Activated CD4-positive, alpha-beta T cell treated with anti-CD3 and anti-CD28 coated beads for 36 hours (primary cell): ENCODE results near the gene EYA4. TPM values are rescaled to one million over a fixed set of nuclear protein-coding genes. Genes with fewer than 3 reads are reported as not detected.

Source experiments
- ATAC-seq: fragments of 200-7000 bp; cut with Tn5 transposase; one replicate; pipeline ENCODE4 v1.10.0; 2021; ENCODE audit warnings: mild to moderate bottlenecking, moderate library complexity
- CTCF ChIA-PET: fragments of 350-600 bp; sonication (Branson Sonifier 250); formaldehyde crosslinking; loops from one replicate; lab custom pipeline; 2021; ENCODE audit warnings: antibody characterized with exemption; lab: Charles Lee
- POLR2A ChIA-PET: fragments of 350-600 bp; sonication (Branson Sonifier 250); formaldehyde crosslinking; loops from one replicate; lab custom pipeline; 2021; ENCODE audit warnings: antibody characterized with exemption, inconsistent platforms; lab: Charles Lee
- DNase-seq: peaks from one replicate; pipeline ENCODE4 v3.0.0-alpha.2; 2020
- H3K27ac Mint-ChIP-seq: one replicate; pipeline ENCODE4 v1.8.0; 2021; ENCODE audit warnings: mixed read lengths
- H3K27me3 Mint-ChIP-seq: one replicate; pipeline ENCODE4 v1.8.0; 2021; ENCODE audit warnings: mixed read lengths
- H3K36me3 Mint-ChIP-seq: one replicate; pipeline ENCODE4 v1.8.0; 2021; ENCODE audit warnings: low read depth, mixed read lengths
- H3K4me1 Mint-ChIP-seq: one replicate; pipeline ENCODE4 v1.8.0; 2021; ENCODE audit warnings: mixed read lengths
- H3K4me3 Mint-ChIP-seq: one replicate; pipeline ENCODE4 v1.8.0; 2021; ENCODE audit warnings: mild to moderate bottlenecking, moderate library complexity, mixed read lengths
- H3K9me3 Mint-ChIP-seq: one replicate; pipeline ENCODE4 v1.8.0; 2021; ENCODE audit warnings: low read depth, mixed read lengths
- intact Hi-C, 2 experiments: fragments of 100-400 bp; cut with DNase I in 1 of 2; cut with micrococcal nuclease in 1 of 2; formaldehyde crosslinking; loops; one replicate each; pipeline versions ENCODE4 v1.14.2 to v1.15.1; 2022 to 2024; cut with DNase I, micrococcal nuclease
- total RNA-seq, 2 experiments: library from RNA; stranded (reverse); gene quantifications; one replicate each; pipeline ENCODE4 v1.2.3, GENCODE V29; 2021

The EYA4 gene
- total RNA-seq, 2 experiments from 2014 or later, result not detected

DNA sequence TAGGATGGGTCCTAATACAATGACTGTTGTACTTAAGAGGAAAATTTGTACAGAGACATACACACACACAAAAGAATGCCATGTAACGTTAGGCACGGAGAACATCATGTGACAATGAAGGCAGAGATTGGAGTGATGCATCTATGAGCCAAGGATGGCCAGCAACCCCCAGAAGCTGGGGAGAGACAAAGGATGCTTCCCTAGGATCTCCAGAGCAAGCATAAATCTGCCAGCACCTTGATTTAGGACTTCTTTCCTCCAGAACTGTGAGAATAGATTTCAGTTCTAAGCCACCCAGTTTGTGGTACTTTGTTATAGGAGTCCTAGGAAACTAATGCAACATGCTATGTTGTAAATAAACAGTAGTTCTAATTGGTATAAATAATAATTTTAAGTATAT is 25.0 kb downstream of the EYA4 start:
- H3K9me3 Mint-ChIP-seq, result peaks cover 2% of the 10 kb centered on the region
- intact Hi-C loops, result no loop called here
- H3K36me3 Mint-ChIP-seq, result no peaks in the 10 kb centered on the region
- POLR2A ChIA-PET, result no interaction called here
- DNase-seq, result no peak
- CTCF ChIA-PET, result no interaction called here
- no peak overlapping the region for H3K4me3 Mint-ChIP-seq
- H3K4me1 Mint-ChIP-seq, result no peaks in the 10 kb centered on the region
- ATAC-seq, result no peak
- peaks cover 2% of the 10 kb centered on the region for H3K27me3 Mint-ChIP-seq
- H3K27ac Mint-ChIP-seq, result no peak overlapping the region

DNA sequence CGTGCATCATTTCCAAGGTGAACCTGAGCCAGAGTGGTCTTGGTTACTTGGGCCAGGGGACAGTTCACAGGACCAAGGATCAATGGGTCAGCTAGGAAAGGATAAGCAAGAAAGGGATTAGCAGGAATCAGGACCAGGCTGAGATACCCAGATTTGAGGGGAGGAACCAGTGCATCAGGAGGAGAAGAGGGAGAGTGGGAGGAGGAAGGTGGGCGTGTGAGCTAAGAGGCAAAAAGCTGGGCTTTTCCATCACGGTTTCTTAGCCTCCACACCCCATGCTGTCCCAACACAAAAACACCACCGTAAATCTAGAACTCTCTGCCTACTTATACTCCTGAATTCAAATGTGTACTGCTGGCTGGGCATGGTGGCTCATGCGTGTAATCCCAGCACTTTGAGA is 27.5 kb downstream of the EYA4 start:
- CTCF ChIA-PET, result no interaction called here
- ATAC-seq, result no peak
- Mint-ChIP-seq H3K4me1 (no peaks in the 10 kb centered on the region), H3K9me3 (no peaks in the 10 kb centered on the region), H3K36me3 (no peaks in the 10 kb centered on the region), H3K4me3 (no peak overlapping the region), H3K27me3 (no peaks in the 10 kb centered on the region), H3K27ac (no peak overlapping the region)
- POLR2A ChIA-PET, result no interaction called here
- intact Hi-C loops, result no loop called here
- DNase-seq, result no peak

DNA sequence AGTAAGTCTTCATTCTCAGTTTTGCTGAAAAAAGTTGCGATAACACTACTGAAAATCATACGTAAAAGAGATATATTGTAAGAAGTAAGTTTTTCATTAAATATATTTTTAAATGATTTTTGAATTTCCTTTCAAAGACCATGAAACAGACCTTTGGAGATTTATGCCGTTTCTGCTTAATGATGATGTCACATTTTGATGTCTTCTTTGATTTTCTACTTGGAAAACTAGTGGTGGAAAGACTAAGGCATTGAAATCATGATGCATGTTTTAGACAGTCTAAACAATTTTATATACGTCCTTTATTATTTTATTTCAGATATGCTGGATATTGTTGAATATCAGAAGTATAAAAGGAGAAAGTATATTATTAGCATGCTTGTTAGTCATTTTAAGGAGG is 33.7 kb downstream of the EYA4 start:
- no peaks in the 10 kb centered on the region for H3K9me3 Mint-ChIP-seq
- intact Hi-C loops, result no loop called here
- CTCF ChIA-PET, result no interaction called here
- ATAC-seq, result no peak
- no peaks in the 10 kb centered on the region for H3K4me1 Mint-ChIP-seq
- DNase-seq, result no peak
- no peak overlapping the region for H3K27ac Mint-ChIP-seq
- no peak overlapping the region for H3K4me3 Mint-ChIP-seq
- no peaks in the 10 kb centered on the region for H3K27me3 Mint-ChIP-seq
- POLR2A ChIA-PET, result no interaction called here
- no peaks in the 10 kb centered on the region for H3K36me3 Mint-ChIP-seq

DNA sequence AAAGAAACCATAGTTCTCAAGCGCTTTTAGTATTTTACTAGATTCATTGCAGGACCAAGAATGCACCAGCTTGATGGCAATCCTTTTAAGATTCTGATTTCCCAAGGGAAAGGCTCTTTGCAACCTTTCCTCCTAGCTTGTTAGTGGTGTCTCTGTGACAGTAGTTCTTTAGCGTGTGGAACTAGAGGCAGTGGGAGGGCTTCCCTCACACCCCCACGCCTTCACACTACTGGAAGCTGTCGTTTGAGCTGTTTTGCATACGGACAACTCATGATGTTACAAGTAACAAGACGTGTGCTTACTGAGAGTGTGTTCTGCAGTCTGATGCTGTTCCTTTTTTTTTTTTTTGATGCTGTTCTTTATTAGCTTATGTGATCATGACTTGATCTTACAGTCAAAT is 34.1 kb downstream of the EYA4 start:
- no peak overlapping the region for H3K4me3 Mint-ChIP-seq
- no peak overlapping the region for H3K27ac Mint-ChIP-seq
- H3K9me3 Mint-ChIP-seq, result no peaks in the 10 kb centered on the region
- intact Hi-C loops, result no loop called here
- H3K27me3 Mint-ChIP-seq, result no peaks in the 10 kb centered on the region
- CTCF ChIA-PET, result no interaction called here
- H3K36me3 Mint-ChIP-seq, result no peaks in the 10 kb centered on the region
- POLR2A ChIA-PET, result no interaction called here
- DNase-seq (no peak), ATAC-seq (no peak)
- no peaks in the 10 kb centered on the region for H3K4me1 Mint-ChIP-seq

DNA sequence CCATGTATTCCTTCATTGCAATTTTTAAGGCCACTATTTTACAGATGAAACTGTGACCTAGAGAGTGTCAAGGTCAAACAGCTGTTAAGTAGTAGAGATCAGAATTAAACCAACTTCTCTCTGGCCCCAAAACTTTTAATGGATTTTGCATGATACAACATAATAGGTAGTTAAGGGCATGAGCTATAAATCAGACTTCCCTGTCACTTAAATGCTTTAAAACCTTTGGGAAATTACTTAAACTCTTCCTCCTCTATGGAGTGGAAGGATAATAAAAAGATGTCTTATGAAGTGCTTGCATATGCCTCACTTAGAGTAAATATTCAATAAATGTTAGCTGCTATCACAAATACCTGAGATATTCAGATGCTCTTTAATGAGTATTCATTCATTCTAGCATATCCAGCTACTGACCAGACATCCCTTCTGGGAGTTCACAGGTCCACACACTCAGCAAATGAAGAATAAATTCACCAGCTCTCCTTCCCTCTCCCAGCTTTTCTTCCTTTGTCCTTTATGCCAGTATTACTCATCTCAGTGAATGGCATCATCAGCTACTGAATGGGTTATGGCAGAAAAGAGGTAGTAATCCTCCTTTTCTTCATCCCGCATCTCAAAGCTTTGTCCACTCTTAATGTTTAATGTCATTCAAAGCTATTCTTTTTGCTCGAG is 36.2 kb downstream of the EYA4 start:
- H3K4me1 Mint-ChIP-seq, result no peaks in the 10 kb centered on the region
- H3K27ac Mint-ChIP-seq, result no peak overlapping the region
- ChIA-PET POLR2A (interaction anchor here (0.6 kb wide), 1 partner anchor 371 kb away, joined by 6 read pairs; no protein-coding TSS in a partner anchor), CTCF (no interaction called here)
- intact Hi-C loops, result no loop called here
- H3K27me3 Mint-ChIP-seq, result no peaks in the 10 kb centered on the region
- ATAC-seq (no peak), DNase-seq (no peak)
- no peak overlapping the region for H3K4me3 Mint-ChIP-seq
- H3K9me3 Mint-ChIP-seq, result no peaks in the 10 kb centered on the region
- H3K36me3 Mint-ChIP-seq, result no peaks in the 10 kb centered on the region

DNA sequence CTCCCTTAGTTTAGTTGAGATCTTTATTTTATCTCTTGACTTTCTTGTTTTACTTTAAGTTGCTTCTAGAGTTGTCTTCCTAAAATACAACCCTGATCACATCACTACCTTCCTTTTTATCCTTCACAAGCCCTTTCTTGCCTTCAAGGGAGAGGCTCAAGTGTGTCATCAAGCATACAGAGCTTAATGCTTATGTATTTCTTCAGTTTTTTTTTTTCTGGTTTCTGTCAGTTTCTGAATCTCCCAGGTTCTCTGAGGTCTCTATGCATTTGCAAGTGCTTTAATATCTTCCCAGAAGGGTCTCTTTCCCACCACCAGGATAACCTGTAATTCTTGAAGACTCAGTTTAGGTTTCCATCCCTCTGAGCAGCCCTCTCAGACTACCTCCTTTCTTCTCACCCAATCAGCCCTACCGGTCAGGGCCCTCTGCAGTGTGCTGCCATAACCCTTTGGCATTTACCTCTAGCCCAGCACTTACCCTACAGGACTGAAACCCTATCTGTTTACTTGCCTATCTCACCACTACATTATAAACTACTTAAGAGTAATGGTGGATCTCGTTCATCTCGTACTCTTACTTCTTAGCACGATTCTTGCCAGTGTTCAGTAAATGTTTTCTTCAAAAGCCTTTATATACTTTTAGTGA is 36.9 kb downstream of the EYA4 start:
- Mint-ChIP-seq H3K4me3 (no peak overlapping the region), H3K27me3 (no peaks in the 10 kb centered on the region), H3K27ac (no peak overlapping the region), H3K36me3 (no peaks in the 10 kb centered on the region), H3K9me3 (no peaks in the 10 kb centered on the region), H3K4me1 (no peaks in the 10 kb centered on the region)
- intact Hi-C loops, result no loop called here
- POLR2A ChIA-PET, result interaction anchor here (0.6 kb wide), 1 partner anchor 370 kb away, joined by 6 read pairs; no protein-coding TSS in a partner anchor
- DNase-seq, result no peak
- ATAC-seq, result no peak
- CTCF ChIA-PET, result no interaction called here

DNA sequence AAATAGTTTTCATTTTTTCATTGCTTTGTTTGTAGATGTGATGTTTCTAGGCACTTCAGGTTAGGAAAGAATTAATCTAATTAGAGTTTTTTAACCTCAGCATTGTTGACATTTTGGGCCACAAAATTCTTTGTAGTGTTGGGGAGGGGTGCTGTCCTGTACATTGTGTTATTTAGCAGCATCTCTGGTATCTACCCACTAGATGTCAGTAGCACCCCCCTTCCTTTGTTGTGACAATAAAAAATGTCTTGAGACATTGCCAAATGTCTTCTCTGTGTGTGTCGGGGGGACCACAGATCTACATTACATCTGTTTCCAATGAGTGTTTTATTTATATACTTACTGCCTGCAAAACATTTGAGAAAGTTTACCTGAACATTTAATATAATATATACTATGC is 45.6 kb downstream of the EYA4 start:
- ChIA-PET POLR2A (no interaction called here), CTCF (no interaction called here)
- Mint-ChIP-seq H3K4me1 (no peaks in the 10 kb centered on the region), H3K4me3 (no peak overlapping the region), H3K27me3 (peaks cover 7% of the 10 kb centered on the region), H3K9me3 (no peaks in the 10 kb centered on the region), H3K36me3 (no peaks in the 10 kb centered on the region), H3K27ac (no peak overlapping the region)
- ATAC-seq (no peak), DNase-seq (no peak)
- intact Hi-C loops, result no loop called here

DNA sequence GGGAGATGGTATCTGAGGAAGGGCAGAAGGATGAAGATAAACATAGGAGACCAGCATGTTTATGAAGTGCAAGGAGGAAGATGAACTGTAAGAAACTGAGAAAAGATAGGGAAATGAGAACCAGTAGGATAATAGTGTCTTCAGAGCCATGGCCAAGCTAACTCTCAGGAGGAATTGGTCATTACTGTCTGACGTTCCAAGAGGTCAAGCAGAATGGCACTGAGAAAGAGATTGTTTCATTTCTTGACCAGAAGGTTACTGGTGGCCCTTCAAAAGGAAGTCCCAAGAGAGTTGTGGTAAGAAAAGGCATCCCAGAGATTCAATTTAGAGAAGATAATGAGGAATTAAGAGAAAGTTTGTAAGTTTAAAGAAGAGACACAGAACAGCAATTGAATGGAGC is 47.5 kb downstream of the EYA4 start:
- Mint-ChIP-seq H3K27me3 (peaks cover 9% of the 10 kb centered on the region), H3K9me3 (no peaks in the 10 kb centered on the region), H3K4me3 (no peak overlapping the region), H3K4me1 (no peaks in the 10 kb centered on the region), H3K36me3 (no peaks in the 10 kb centered on the region), H3K27ac (no peak overlapping the region)
- CTCF ChIA-PET, result no interaction called here
- intact Hi-C loops, result no loop called here
- POLR2A ChIA-PET, result no interaction called here
- DNase-seq, result no peak
- no peak for ATAC-seq

DNA sequence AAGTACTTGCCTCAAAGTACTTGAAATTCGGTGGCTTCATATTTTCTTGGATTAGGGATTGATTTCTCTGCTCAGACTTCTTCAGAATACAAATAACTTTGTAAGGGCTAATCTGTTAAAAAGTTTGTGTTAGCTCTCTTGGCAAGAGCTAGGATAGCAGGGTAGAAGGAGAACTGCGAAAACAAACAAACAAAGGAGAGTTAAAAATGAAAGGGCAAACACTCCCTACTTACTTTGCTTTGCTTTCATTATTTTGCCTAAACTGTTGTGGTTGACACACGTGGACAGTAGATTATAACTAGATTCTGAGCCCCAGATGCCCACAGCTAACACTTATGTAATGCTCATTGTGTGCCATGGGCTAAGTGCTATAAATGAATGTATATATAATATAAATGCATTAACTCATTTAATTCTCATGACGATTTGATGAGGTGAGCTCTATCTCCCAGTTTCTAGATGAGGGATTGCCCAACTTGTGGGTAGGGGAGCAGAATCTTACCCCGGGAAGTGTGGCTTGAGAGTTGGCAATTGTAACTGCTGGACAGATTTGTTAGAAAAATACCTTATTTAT is 48.7 kb downstream of the EYA4 start:
- intact Hi-C loops, result no loop called here
- H3K4me3 Mint-ChIP-seq, result no peak overlapping the region
- no peak overlapping the region for H3K27ac Mint-ChIP-seq

DNA sequence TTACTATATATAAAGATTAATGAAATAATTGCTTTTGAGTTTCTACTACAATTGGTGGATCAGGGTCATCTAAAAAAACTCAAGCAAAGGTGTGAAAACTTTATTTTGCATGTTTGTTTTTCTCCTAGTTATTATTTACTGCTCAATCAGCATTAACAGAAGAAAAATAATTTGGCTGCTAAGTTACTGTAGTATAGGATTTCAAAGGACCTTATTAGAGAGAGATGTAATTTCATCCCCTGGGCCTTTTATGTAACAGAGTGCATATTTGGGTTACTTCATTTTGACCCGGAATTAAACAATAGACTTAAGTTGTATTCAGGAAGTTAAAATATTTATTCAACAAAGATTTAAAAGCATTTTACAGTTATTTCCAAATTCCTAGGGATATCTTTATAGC is 49.8 kb downstream of the EYA4 start:
- peaks cover 2% of the 10 kb centered on the region for H3K27me3 Mint-ChIP-seq
- no peak overlapping the region for H3K27ac Mint-ChIP-seq
- ChIA-PET CTCF (interaction anchor here (0.7 kb wide), 1 partner anchor 63 kb away, joined by 3 read pairs; no protein-coding TSS in a partner anchor), POLR2A (no interaction called here)
- intact Hi-C loops, result no loop called here
- no peak for ATAC-seq
- H3K36me3 Mint-ChIP-seq, result no peaks in the 10 kb centered on the region
- no peak overlapping the region for H3K4me3 Mint-ChIP-seq
- DNase-seq, result no peak
- H3K4me1 Mint-ChIP-seq, result no peaks in the 10 kb centered on the region
- no peaks in the 10 kb centered on the region for H3K9me3 Mint-ChIP-seq

More for the DNA sequence above, 48.7 kb downstream of the EYA4 start:
- H3K36me3 Mint-ChIP-seq, result no peaks in the 10 kb centered on the region
- ChIA-PET CTCF (no interaction called here), POLR2A (no interaction called here)
- H3K27me3 Mint-ChIP-seq, result peaks cover 6% of the 10 kb centered on the region
- no peaks in the 10 kb centered on the region for H3K4me1 Mint-ChIP-seq
- DNase-seq (no peak), ATAC-seq (no peak)
- no peaks in the 10 kb centered on the region for H3K9me3 Mint-ChIP-seq

DNA sequence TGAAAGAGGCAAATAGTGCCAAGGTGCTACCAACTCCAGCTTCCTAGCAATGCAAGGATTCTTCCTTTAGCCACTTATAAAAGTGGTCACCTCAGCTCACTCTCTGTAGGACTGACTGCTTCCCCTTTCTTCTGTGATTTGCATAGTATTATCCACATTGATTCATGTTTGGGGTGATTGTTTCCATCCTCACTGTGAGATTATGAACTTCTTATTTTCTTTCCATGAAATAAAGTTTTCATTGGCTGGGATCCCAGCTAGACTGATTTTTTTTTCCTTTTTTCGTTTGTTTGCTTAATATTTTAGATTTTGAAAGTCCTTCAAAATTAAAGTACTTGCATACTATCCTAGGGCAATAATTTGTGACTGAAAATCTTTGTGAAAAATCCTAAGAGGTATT is 50.5 kb downstream of the EYA4 start:
- ChIA-PET CTCF (no interaction called here), POLR2A (no interaction called here)
- H3K36me3 Mint-ChIP-seq, result no peaks in the 10 kb centered on the region
- no peak for DNase-seq
- no peak overlapping the region for H3K27ac Mint-ChIP-seq
- H3K4me3 Mint-ChIP-seq, result no peak overlapping the region
- no peaks in the 10 kb centered on the region for H3K9me3 Mint-ChIP-seq
- no peaks in the 10 kb centered on the region for H3K4me1 Mint-ChIP-seq
- intact Hi-C loops, result no loop called here
- no peak for ATAC-seq
- H3K27me3 Mint-ChIP-seq, result peaks cover 2% of the 10 kb centered on the region

DNA sequence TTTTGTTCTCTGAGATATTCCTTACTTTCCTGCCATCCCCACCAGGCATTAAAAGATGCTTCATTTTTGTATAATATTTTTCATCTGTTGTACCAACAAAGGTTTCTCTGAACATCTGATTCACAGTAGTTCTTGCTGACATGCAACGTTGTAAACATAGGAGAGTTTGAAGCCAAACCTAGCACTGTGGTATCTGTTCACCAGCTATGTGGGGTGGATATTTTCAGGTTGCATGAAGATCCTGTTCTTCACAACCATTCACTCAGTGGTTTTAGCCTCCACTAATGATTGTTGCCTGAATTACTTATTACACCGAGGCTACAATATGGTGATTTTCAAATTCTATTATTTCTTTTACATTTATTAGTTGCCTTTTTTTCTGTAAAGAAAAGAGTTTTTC is 56.5 kb downstream of the EYA4 start:
- CTCF ChIA-PET, result no interaction called here

More for the DNA sequence above, 56.5 kb downstream of the EYA4 start:
- Mint-ChIP-seq H3K27me3 (peaks cover 2% of the 10 kb centered on the region), H3K9me3 (no peaks in the 10 kb centered on the region), H3K27ac (no peak overlapping the region), H3K4me3 (no peak overlapping the region), H3K36me3 (no peaks in the 10 kb centered on the region), H3K4me1 (no peaks in the 10 kb centered on the region)
- POLR2A ChIA-PET, result no interaction called here
- no peak for ATAC-seq
- intact Hi-C loops, result no loop called here
- no peak for DNase-seq
